PC-9 (cell line): ENCODE data around the gene BCL11A.

ENCODE experiments used
- CTCF ChIP-seq: fragments of 200-600 bp; sonication (generic); conservative IDR thresholded peaks from 2 replicates; pipeline ENCODE4 v1.6.1; 2017; ENCODE audit warnings: mixed run types, antibody characterized with exemption, mild to moderate bottlenecking, moderate library complexity
- EZH2 ChIP-seq: fragments of 200-600 bp; sonication (generic); IDR thresholded peaks from 2 replicates; pipeline ENCODE4 v1.8.0; 2017; ENCODE audit warnings: antibody characterized with exemption, low read depth

DNA sequence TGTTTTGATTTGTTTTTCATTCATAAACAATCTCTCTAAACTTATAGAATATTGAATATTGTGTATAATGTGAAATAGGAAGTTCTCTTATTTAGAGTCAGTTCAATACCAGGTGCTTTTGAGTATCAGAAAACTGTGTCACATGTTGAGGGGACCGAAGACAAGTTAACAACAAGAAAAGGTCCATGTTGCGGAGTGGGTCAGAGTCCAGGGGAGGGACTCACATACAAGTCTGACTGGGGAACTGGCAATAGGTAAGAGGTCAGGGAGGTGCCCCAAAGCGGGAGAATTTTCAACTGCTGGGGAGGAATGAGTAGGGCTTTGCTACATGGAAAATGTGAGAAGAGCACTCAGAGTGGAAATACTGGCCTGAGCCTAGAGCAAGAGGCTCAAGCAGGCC, 19.8 kb upstream of the BCL11A start:
- TF ChIP-seq CTCF = no peak
- no peak for TF ChIP-seq EZH2
